ENCODE measurements around the gene CCNB2.

GRCh38 chr15:59120937-59121336, 16.0 kb downstream of the CCNB2 start:
- TF ChIP-seq CTCF (IDR thresholded peaks at IDR 0.05): no peak
- TF ChIP-seq POLR2A (IDR thresholded peaks at IDR 0.05): no peak
